Activated T-cell treated with anti-CD3 and anti-CD28 coated beads, Interleukin-2, amount 50 U/mL, for 4 hours (primary cell): ENCODE data around the gene PTPRA. TPM values are rescaled to one million over a fixed set of nuclear protein-coding genes. Genes with fewer than 3 reads are reported as not detected.
"Not testable (repeated sequence)": the region's sequence is repeated elsewhere in the genome, so short reads cannot be mapped to it uniquely, and the experiment has no call there.

ENCODE experiments used
- ATAC-seq, 2 donors: fragments of 200-7000 bp; cut with Tn5 transposase; one replicate each; pipeline ENCODE4 v1.10.0; 2021
- DNase-seq: peaks from one replicate; pipeline ENCODE4 v3.0.0-alpha.2; 2020
- H3K27me3 Mint-ChIP-seq: one replicate; pipeline ENCODE4 v1.8.0; 2021; ENCODE audit warnings: low read depth, mixed read lengths
- H3K36me3 Mint-ChIP-seq: one replicate; pipeline ENCODE4 v1.8.0; 2022; ENCODE audit warnings: mixed read lengths; ENCODE audit not compliant: insufficient read depth
- H3K4me1 Mint-ChIP-seq: one replicate; pipeline ENCODE4 v1.8.0; 2021; ENCODE audit warnings: low read depth, mixed read lengths
- H3K4me3 Mint-ChIP-seq: one replicate; pipeline ENCODE4 v1.8.0; 2021; ENCODE audit warnings: mild to moderate bottlenecking, moderate library complexity, mixed read lengths
- H3K9me3 Mint-ChIP-seq: one replicate; pipeline ENCODE4 v1.8.0; 2021; ENCODE audit warnings: mixed read lengths
- total RNA-seq, 3 donors: library from RNA; stranded (reverse); gene quantifications; one replicate each; pipeline ENCODE4 v1.2.1, GENCODE V29; 2021

The PTPRA gene
- total RNA-seq, 3 donors from 2014 or later, result 28.2 to 34.5 (median 32.3) TPM

GRCh38 chr20:3047486-3048419, 174.5 kb downstream of the PTPRA start:
- Mint-ChIP-seq H3K4me3 (peak overlapping the region; percentile 90), H3K36me3 (peaks cover 14% of the 10 kb centered on the region), H3K4me1 (peaks cover 15% of the 10 kb centered on the region), H3K27me3 (no peaks in the 10 kb centered on the region), H3K9me3 (no peaks in the 10 kb centered on the region)
- DNase-seq (no peak), ATAC-seq (no peak)

- H3K9me3 Mint-ChIP-seq, result no peaks in the 10 kb centered on the region
- ATAC-seq (peak in 1 of 2 donors; percentile 53), DNase-seq (no peak)
- H3K4me1 Mint-ChIP-seq, result peaks cover 10% of the 10 kb centered on the region
- H3K36me3 Mint-ChIP-seq, result peaks cover 14% of the 10 kb centered on the region
- H3K27me3 Mint-ChIP-seq, result no peaks in the 10 kb centered on the region
- no peak overlapping the region for H3K4me3 Mint-ChIP-seq
Observed at GRCh38 chr20:3051385-3052019, 178.2 kb downstream of the PTPRA start.

GRCh38 chr20:3059489-3059888, 186.2 kb downstream of the PTPRA start:
- H3K4me1 Mint-ChIP-seq, result peaks cover 7% of the 10 kb centered on the region
- ATAC-seq, result no peak

GRCh38 chr20:3064119-3064518, 190.8 kb downstream of the PTPRA start:
- peaks cover 12% of the 10 kb centered on the region for H3K4me1 Mint-ChIP-seq
- not testable (repeated sequence) for ATAC-seq, H3K4me3 Mint-ChIP-seq, H3K36me3 Mint-ChIP-seq, H3K9me3 Mint-ChIP-seq, DNase-seq, H3K27me3 Mint-ChIP-seq

More at GRCh38 chr20:3059489-3059888, 186.2 kb downstream of the PTPRA start:
- no peak for DNase-seq
- Mint-ChIP-seq H3K4me3 (no peak overlapping the region), H3K36me3 (no peaks in the 10 kb centered on the region), H3K27me3 (no peaks in the 10 kb centered on the region), H3K9me3 (no peaks in the 10 kb centered on the region)

DNA sequence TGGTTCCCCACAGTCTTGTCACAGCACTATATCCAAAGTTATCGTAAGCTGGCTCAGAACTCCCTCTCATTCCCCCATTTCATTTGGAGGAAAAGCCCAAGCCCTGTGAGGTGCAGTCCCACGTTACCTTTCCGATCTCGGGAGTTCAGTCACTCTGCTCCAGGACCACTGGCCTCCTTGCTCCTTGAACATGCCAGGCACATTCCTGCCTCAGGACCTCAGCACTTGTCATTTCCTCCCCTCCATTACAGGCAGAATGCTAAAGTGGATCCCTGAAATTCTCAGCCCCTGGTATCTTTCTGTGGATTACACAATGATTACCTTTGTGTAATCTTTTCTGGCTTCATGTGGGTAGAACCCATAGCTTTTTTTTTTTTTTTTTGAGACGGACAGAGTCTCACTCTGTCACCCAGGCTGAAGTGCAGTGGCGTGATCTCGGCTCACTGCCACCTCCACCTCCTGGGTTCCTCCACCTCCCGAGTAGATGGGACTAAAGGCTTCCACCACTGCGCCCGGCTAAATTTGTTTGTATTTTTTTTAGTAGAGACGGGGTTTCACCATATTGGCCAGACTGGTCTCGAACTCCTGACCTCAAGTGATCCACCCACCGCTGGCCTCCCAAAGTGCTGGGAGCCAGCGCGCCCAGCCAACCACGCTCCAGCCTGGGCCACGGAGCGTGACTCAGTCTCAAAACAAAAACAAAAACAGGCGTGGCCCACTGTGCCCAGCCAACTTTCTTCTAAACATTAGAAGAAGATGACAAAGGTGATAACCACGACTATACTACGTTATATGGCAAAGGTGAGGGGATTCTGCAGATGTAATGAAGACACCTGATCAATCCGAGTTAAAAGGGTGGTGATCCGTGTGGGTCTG, 194.1 kb downstream of the PTPRA start:
- ATAC-seq (no peak), DNase-seq (no peak)
- no peaks in the 10 kb centered on the region for H3K9me3 Mint-ChIP-seq
- H3K4me1 Mint-ChIP-seq, result peaks cover 17% of the 10 kb centered on the region
- H3K27me3 Mint-ChIP-seq, result peaks cover 3% of the 10 kb centered on the region
- no peak overlapping the region for H3K4me3 Mint-ChIP-seq
- peaks cover 3% of the 10 kb centered on the region for H3K36me3 Mint-ChIP-seq

- no peak for DNase-seq
- peaks cover 20% of the 10 kb centered on the region for H3K4me1 Mint-ChIP-seq
- peaks cover 3% of the 10 kb centered on the region for H3K27me3 Mint-ChIP-seq
- no peak for ATAC-seq
- H3K9me3 Mint-ChIP-seq, result no peaks in the 10 kb centered on the region
- peaks cover 3% of the 10 kb centered on the region for H3K36me3 Mint-ChIP-seq
- no peak overlapping the region for H3K4me3 Mint-ChIP-seq
Observed at GRCh38 chr20:3068075-3068474, 194.8 kb downstream of the PTPRA start.

GRCh38 chr20:3068986-3069900, 196.0 kb downstream of the PTPRA start:
- no peak overlapping the region for H3K4me3 Mint-ChIP-seq
- H3K9me3 Mint-ChIP-seq, result no peaks in the 10 kb centered on the region
- peaks cover 20% of the 10 kb centered on the region for H3K4me1 Mint-ChIP-seq
- DNase-seq, result peak; percentile 41
- H3K27me3 Mint-ChIP-seq, result peaks cover 3% of the 10 kb centered on the region
- no peak for ATAC-seq
- H3K36me3 Mint-ChIP-seq, result peaks cover 3% of the 10 kb centered on the region

DNA sequence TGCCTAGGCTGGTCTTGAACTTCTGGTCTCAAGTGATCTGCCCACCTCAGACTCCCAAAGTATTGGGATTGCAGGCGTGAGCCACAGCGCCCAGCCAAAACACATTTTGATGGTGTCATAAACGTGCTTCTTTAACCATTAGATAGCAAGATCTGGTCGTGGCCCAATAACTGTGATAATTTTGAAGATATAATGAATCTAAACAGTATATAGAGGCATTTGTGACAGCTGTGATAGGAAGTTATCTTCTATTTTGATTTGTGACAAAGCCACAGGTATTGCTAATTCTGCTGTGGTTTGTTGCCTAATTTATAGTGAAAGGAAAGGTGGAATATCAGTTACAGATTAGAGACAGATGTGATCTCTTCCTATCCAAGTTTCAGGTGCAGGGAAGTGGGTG, 197.4 kb downstream of the PTPRA start:
- peak overlapping the region; percentile 79 for H3K4me3 Mint-ChIP-seq
- peaks cover 3% of the 10 kb centered on the region for H3K36me3 Mint-ChIP-seq
- H3K27me3 Mint-ChIP-seq, result peaks cover 3% of the 10 kb centered on the region
- no peaks in the 10 kb centered on the region for H3K9me3 Mint-ChIP-seq
- ATAC-seq, result no peak
- no peak for DNase-seq
- peaks cover 20% of the 10 kb centered on the region for H3K4me1 Mint-ChIP-seq

GRCh38 chr20:3071266-3071609, 198.0 kb downstream of the PTPRA start:
- ATAC-seq, result no peak
- Mint-ChIP-seq H3K27me3 (peaks cover 3% of the 10 kb centered on the region), H3K9me3 (no peaks in the 10 kb centered on the region), H3K4me3 (peak overlapping the region; percentile 79), H3K4me1 (peaks cover 20% of the 10 kb centered on the region), H3K36me3 (peaks cover 3% of the 10 kb centered on the region)
- DNase-seq, result no peak

- DNase-seq (peak; percentile 74), ATAC-seq (peak; percentile 91)
- Mint-ChIP-seq H3K4me3 (peak within 1 kb of the TSS; percentile 79), H3K36me3 (peaks cover 3% of the 10 kb centered on the region), H3K4me1 (peaks cover 23% of the 10 kb centered on the region), H3K27me3 (peaks cover 3% of the 10 kb centered on the region), H3K9me3 (no peaks in the 10 kb centered on the region)
Observed at GRCh38 chr20:3071610-3072529, 198.6 kb downstream of the PTPRA start, which contains the start of gene OXT. Gene OXT (plus strand): TSS chr20:3071620. CDS start chr20:3071656, 36 bp downstream.

DNA sequence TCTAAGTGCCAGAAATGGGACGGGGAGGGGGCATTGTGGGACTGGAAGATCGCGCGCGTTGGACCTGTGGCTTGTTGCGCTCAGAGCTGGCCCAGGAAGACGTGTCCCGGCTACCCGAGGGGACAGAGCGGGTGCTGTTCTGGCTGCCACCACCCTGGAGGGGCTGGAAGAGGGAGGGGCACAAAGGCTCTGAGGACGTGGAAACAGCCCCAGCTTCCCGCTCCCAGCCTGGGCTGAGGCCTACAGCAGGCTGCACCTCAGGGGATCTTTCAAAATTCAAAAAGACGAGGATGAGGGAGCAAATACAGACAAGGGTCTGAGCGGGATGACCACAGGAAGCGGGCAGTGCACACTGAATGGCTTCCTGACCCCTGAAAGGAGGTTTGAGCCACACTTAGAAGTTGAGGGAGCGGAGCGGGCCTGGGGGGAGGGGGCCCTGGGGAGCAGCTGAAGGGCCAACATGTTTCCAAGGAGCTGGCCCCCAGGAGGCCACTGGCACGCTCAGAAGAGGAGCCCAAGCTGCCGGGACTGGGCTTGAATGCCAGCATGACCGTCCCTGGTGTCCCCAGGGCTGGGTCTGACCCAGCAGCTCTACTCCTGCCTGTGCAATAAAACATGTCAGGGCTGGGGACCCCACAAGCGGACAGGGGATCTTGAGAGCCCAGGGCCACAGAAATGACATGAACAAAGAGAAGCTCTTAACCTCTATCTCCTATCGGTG, 199.4 kb downstream of the PTPRA start:
- no peak for ATAC-seq

DNA sequence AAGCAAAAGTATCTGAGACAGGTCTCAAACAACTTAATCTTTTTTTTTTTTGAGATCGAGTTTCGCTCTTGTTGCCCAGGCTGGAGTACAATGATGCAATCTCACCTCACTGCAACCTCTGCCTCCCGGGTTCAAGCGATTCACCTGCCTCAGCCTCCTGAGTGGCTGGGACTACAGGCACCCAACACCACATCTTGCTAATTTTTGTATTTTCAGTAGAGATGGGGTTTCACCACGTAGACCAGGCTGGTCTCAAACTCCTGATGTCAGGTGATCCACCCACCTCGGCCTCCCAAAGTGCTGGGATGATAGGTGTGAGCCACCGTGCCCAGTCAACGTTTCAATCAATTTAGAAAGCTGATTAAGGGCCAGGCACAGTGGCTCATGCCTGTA, 200.0 kb downstream of the PTPRA start:
- H3K36me3 Mint-ChIP-seq, H3K27me3 Mint-ChIP-seq, DNase-seq, ATAC-seq, H3K9me3 Mint-ChIP-seq: not testable (repeated sequence)
- Mint-ChIP-seq H3K4me1 (peaks cover 32% of the 10 kb centered on the region), H3K4me3 (peak overlapping the region; percentile 37)

More for the DNA sequence above, 199.4 kb downstream of the PTPRA start:
- no peak for DNase-seq
- peaks cover 3% of the 10 kb centered on the region for H3K36me3 Mint-ChIP-seq
- H3K4me3 Mint-ChIP-seq, result peak overlapping the region; percentile 79
- no peaks in the 10 kb centered on the region for H3K9me3 Mint-ChIP-seq
- H3K4me1 Mint-ChIP-seq, result peaks cover 29% of the 10 kb centered on the region
- peaks cover 3% of the 10 kb centered on the region for H3K27me3 Mint-ChIP-seq
